Fibroblast of skin of right quadriceps (primary cell): ENCODE data around the gene RIPPLY1.
"Not testable (repeated sequence)": the region's sequence is repeated elsewhere in the genome, so short reads cannot be mapped to it uniquely, and the experiment has no call there.

ENCODE experiments used
- DNase-seq: peaks from one replicate; pipeline ENCODE4 v3.0.0-alpha.2; 2013

Gene RIPPLY1

GRCh38 chrX:106905064-106905708 is 2.0 kb upstream of the RIPPLY1 start:
- no peak for DNase-seq

- DNase-seq: no peak
Measured at GRCh38 chrX:106903856-106904528, 851 bp upstream of the RIPPLY1 start.

GRCh38 chrX:106902684-106903083 is 457 bp downstream of the RIPPLY1 start:
- no peak for DNase-seq

- DNase-seq: no peak
Measured at GRCh38 chrX:106901781-106902219, 1.3 kb downstream of the RIPPLY1 start.

- DNase-seq: no peak
Measured at GRCh38 chrX:106901341-106901740, 1.8 kb downstream of the RIPPLY1 start.

GRCh38 chrX:106899841-106900240 is 3.3 kb downstream of the RIPPLY1 start:
- DNase-seq: no peak

- no peak for DNase-seq
Measured at GRCh38 chrX:106899276-106899675, 3.9 kb downstream of the RIPPLY1 start.

- DNase-seq: peak; percentile 23
Measured at GRCh38 chrX:106898462-106898861, 4.7 kb downstream of the RIPPLY1 start.

GRCh38 chrX:106897259-106897658 is 5.9 kb downstream of the RIPPLY1 start:
- DNase-seq: peak; percentile 44

GRCh38 chrX:106894978-106895452 is 8.1 kb downstream of the RIPPLY1 start:
- DNase-seq: peak; percentile 75

GRCh38 chrX:106894392-106894909 is 8.7 kb downstream of the RIPPLY1 start:
- DNase-seq: peak; percentile 64

GRCh38 chrX:106891762-106892460 is 11.2 kb downstream of the RIPPLY1 start:
- no peak for DNase-seq

- no peak for DNase-seq
Measured at GRCh38 chrX:106889468-106889867, 13.7 kb downstream of the RIPPLY1 start.

- DNase-seq: peak; percentile 14
Measured at GRCh38 chrX:106875151-106875550, 28.0 kb downstream of the RIPPLY1 start.

GRCh38 chrX:106874075-106874474 is 29.1 kb downstream of the RIPPLY1 start:
- DNase-seq: no peak

GRCh38 chrX:106872796-106873195 is 30.3 kb downstream of the RIPPLY1 start:
- not testable (repeated sequence) for DNase-seq

GRCh38 chrX:106863697-106864096 is 39.4 kb downstream of the RIPPLY1 start:
- no peak for DNase-seq

GRCh38 chrX:106862972-106863688 is 40.0 kb downstream of the RIPPLY1 start:
- DNase-seq: peak; percentile 0
